GM23338 (cell line): Measurements from ENCODE around the gene DGKB. TPM values are rescaled to one million over a fixed set of nuclear protein-coding genes. Genes with fewer than 3 reads are reported as not detected.

Experiments
- ATAC-seq: fragments of 200-7000 bp; cut with Tn5 transposase; 3 replicates; pipeline ENCODE4 v1.9.1; 2020
- DNase-seq: peaks from one replicate; pipeline ENCODE4 v3.0.0-alpha.2; 2015; ENCODE audit warnings: low spot score
- H2AFZ ChIP-seq: fragments of 200-600 bp; sonication (generic); 2 replicates; pipeline ENCODE4 v1.8.0; 2016; ENCODE audit warnings: antibody characterized with exemption, mild to moderate bottlenecking, moderate library complexity
- H3F3A ChIP-seq: fragments of 200-600 bp; sonication (generic); replicated peaks from 2 replicates; pipeline ENCODE4 v1.8.0; 2017; ENCODE audit warnings: antibody characterized with exemption, mixed run types, low read depth
- H3K27ac ChIP-seq: fragments of 200-600 bp; sonication (generic); 2 replicates; pipeline ENCODE4 v1.6.1; 2016; ENCODE audit warnings: low read depth
- H3K27me3 ChIP-seq: fragments of 200-600 bp; sonication (generic); 2 replicates; pipeline ENCODE4 v1.8.0; 2016; ENCODE audit warnings: mild to moderate bottlenecking, mixed run types, moderate library complexity; ENCODE audit not compliant: insufficient read depth
- H3K36me3 ChIP-seq: fragments of 200-600 bp; sonication (generic); 2 replicates; pipeline ENCODE4 v1.8.0; 2016; ENCODE audit warnings: mild to moderate bottlenecking; ENCODE audit not compliant: insufficient read depth
- H3K4me1 ChIP-seq: fragments of 200-600 bp; sonication (generic); 2 replicates; pipeline ENCODE4 v1.8.0; 2016; ENCODE audit warnings: mild to moderate bottlenecking, moderate library complexity; ENCODE audit not compliant: insufficient read depth
- H3K4me2 ChIP-seq: fragments of 200-600 bp; sonication (generic); 2 replicates; pipeline ENCODE4 v1.7.1; 2017; ENCODE audit warnings: mixed run types
- H3K4me3 ChIP-seq: fragments of 200-600 bp; sonication (generic); 2 replicates; pipeline ENCODE4 v1.6.1; 2016; ENCODE audit warnings: mixed run types
- H3K79me2 ChIP-seq: fragments of 200-600 bp; sonication (generic); replicated peaks from 2 replicates; pipeline ENCODE4 v1.8.0; 2017; ENCODE audit warnings: mild to moderate bottlenecking; ENCODE audit not compliant: insufficient read depth
- H3K9me2 ChIP-seq: fragments of 200-600 bp; sonication (generic); 2 replicates; pipeline ENCODE4 v1.8.0; 2017; ENCODE audit not compliant: insufficient read depth
- H4K20me1 ChIP-seq: fragments of 200-600 bp; sonication (generic); replicated peaks from 2 replicates; pipeline ENCODE4 v1.8.0; 2017; ENCODE audit warnings: mild to moderate bottlenecking; ENCODE audit not compliant: insufficient read depth
- H3K27ac Mint-ChIP-seq: 2 replicates; pipeline ENCODE4 v1.8.0; 2020; ENCODE audit warnings: inconsistent platforms, mild to moderate bottlenecking, moderate library complexity, mixed read lengths
- H3K27me3 Mint-ChIP-seq: 3 replicates; pipeline ENCODE4 v1.8.0; 2022; ENCODE audit warnings: low read depth, mild to moderate bottlenecking, moderate library complexity, mixed read lengths, inconsistent platforms; ENCODE audit not compliant: insufficient read depth, poor library complexity
- H3K36me3 Mint-ChIP-seq: 3 replicates; pipeline ENCODE4 v1.8.0; 2021; ENCODE audit warnings: low read depth, mild to moderate bottlenecking, inconsistent platforms, moderate library complexity, mixed read lengths
- H3K4me1 Mint-ChIP-seq: 3 replicates; pipeline ENCODE4 v1.8.0; 2020; ENCODE audit warnings: mild to moderate bottlenecking, inconsistent platforms, mixed read lengths
- H3K4me3 Mint-ChIP-seq: 3 replicates; pipeline ENCODE4 v1.8.0; 2021; ENCODE audit warnings: moderate library complexity, mild to moderate bottlenecking, inconsistent platforms, mixed read lengths
- H3K9me3 Mint-ChIP-seq: 3 replicates; pipeline ENCODE4 v1.8.0; 2020; ENCODE audit warnings: moderate library complexity, mild to moderate bottlenecking, inconsistent platforms, mixed read lengths
- CREB1 ChIP-seq: fragments of 250-450 bp; sonication (Bioruptor Pico); IDR thresholded peaks from 2 replicates; pipeline ENCODE4 v1.5.0; 2020; ENCODE audit warnings: low read depth, mild to moderate bottlenecking, moderate library complexity
- EZH2 ChIP-seq: fragments of 200-600 bp; sonication (generic); IDR thresholded peaks from one replicate; pipeline ENCODE4 v1.8.0; 2017; ENCODE audit warnings: antibody characterized with exemption, mild to moderate bottlenecking, low read depth; ENCODE audit not compliant: unreplicated experiment
- EZH2phosphoT487 ChIP-seq: fragments of 200-600 bp; sonication (generic); IDR thresholded peaks from one replicate; pipeline ENCODE4 v1.8.1; 2018; ENCODE audit warnings: antibody characterized with exemption; ENCODE audit not compliant: unreplicated experiment
- JUNB ChIP-seq: IDR thresholded peaks from one replicate; pipeline ENCODE4 v1.6.1; 2016; ENCODE audit warnings: antibody characterized with exemption; ENCODE audit not compliant: unreplicated experiment
- NANOG ChIP-seq: IDR thresholded peaks from 2 replicates; pipeline ENCODE4 v1.6.1; 2016; ENCODE audit warnings: antibody characterized with exemption, borderline replicate concordance
- POLR2AphosphoS5 ChIP-seq: IDR thresholded peaks from 2 replicates; pipeline ENCODE4 v1.6.1; 2016; ENCODE audit warnings: antibody characterized with exemption, low read depth
- STAT1 ChIP-seq: IDR thresholded peaks from one replicate; pipeline ENCODE4 v1.6.1; 2016; ENCODE audit warnings: antibody characterized with exemption; ENCODE audit not compliant: unreplicated experiment
- ZNF114 ChIP-seq: fragments of 250-450 bp; sonication (Bioruptor Pico); IDR thresholded peaks from 2 replicates; pipeline ENCODE4 v1.5.0; 2020; ENCODE audit warnings: mild to moderate bottlenecking, moderate library complexity
- ZNF331 ChIP-seq: fragments of 250-450 bp; sonication (Bioruptor Pico); IDR thresholded peaks from 2 replicates; pipeline ENCODE4 v1.5.0; 2020; ENCODE audit warnings: low read depth, mild to moderate bottlenecking, moderate library complexity
- polyA plus RNA-seq: library from polyadenylated mRNA; unstranded; fragments of >200 nt; fragmentation: Nextera tagmentation; extraction: Ambion mirVana; gene quantifications from 2 replicates; pipeline ENCODE4 v1.2.1, GENCODE V29; 2016
- total RNA-seq: library from RNA; depleted of rRNA; stranded (reverse); fragments of >200 nt; shearing (Covaris generic); gene quantifications from 2 replicates; pipeline ENCODE4 v1.2.3, GENCODE V29; 2014
- TF ChIP-seq, protein P1 (sequence below), 2 experiments: fragments of 200-600 bp in 1 of 2; sonication (generic) in 1 of 2; conservative IDR thresholded peaks; 2 replicates each; pipeline versions ENCODE4 v1.5.1 to v1.6.1; 2016 to 2017; ENCODE audit warnings: antibody characterized with exemption in 2 of 2, low read depth in 2 of 2, mild to moderate bottlenecking in 2 of 2, moderate library complexity in 1 of 2
- TF ChIP-seq, protein P2 (sequence below): IDR thresholded peaks from 2 replicates; pipeline ENCODE4 v1.6.1; 2016; ENCODE audit warnings: antibody characterized with exemption
- TF ChIP-seq, protein P3 (sequence below): IDR thresholded peaks from one replicate; pipeline ENCODE4 v1.6.1; 2018; ENCODE audit warnings: antibody characterized with exemption; ENCODE audit not compliant: unreplicated experiment

The DGKB gene
- total and polyA plus RNA-seq, 2 experiments from 2014 or later, result 4.8 to 11.5 TPM

DNA sequence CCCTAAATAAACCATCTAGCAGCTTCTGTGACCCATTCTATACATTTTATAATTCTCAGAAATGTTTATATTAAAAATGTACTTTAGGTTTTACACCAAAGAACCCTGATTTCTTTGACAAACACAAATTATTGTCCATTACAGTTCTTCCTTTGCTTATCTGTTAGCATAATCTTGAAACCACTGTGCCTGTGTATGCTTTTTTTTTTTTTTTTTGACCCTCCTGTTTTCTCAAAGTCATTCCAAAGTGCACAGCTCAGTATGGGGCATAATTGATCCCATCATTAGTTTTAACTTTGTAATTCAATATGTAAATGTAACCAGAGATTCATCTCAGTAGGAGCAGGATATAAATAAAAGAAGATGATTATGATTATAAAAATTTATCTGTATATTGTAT, 229.3 kb downstream of the DGKB start (continued):
- TF ChIP-seq, protein P1, sequence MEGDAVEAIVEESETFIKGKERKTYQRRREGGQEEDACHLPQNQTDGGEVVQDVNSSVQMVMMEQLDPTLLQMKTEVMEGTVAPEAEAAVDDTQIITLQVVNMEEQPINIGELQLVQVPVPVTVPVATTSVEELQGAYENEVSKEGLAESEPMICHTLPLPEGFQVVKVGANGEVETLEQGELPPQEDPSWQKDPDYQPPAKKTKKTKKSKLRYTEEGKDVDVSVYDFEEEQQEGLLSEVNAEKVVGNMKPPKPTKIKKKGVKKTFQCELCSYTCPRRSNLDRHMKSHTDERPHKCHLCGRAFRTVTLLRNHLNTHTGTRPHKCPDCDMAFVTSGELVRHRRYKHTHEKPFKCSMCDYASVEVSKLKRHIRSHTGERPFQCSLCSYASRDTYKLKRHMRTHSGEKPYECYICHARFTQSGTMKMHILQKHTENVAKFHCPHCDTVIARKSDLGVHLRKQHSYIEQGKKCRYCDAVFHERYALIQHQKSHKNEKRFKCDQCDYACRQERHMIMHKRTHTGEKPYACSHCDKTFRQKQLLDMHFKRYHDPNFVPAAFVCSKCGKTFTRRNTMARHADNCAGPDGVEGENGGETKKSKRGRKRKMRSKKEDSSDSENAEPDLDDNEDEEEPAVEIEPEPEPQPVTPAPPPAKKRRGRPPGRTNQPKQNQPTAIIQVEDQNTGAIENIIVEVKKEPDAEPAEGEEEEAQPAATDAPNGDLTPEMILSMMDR (conservative IDR thresholded peaks at IDR 0.05; ENCODE audit: low read depth in 2 of 2), result no peak
- TF ChIP-seq, protein P2, sequence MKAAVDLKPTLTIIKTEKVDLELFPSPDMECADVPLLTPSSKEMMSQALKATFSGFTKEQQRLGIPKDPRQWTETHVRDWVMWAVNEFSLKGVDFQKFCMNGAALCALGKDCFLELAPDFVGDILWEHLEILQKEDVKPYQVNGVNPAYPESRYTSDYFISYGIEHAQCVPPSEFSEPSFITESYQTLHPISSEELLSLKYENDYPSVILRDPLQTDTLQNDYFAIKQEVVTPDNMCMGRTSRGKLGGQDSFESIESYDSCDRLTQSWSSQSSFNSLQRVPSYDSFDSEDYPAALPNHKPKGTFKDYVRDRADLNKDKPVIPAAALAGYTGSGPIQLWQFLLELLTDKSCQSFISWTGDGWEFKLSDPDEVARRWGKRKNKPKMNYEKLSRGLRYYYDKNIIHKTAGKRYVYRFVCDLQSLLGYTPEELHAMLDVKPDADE, result no peak
- no peak for TF ChIP-seq JUNB

DNA sequence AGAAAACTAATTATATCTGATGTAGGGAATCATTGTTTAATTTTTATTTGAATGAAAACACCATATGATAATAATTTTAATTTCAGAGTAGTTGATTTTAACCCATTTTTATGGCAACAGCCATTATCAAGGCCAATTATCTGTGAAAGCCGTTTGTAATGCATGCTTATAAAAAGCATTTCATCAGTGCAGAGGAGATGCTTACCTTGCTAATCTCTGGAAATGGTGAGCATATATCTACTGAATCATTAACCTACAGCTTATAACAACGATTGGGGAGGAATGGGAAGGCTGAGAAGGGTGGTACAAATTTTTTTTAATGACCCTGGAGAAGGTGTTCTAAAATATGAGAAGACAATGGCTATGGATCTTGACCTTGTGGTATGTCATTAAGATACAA, 235.6 kb downstream of the DGKB start:
- H3K27me3 ChIP-seq, result no peaks in the 10 kb centered on the region
- Mint-ChIP-seq H3K27me3 (no peaks in the 10 kb centered on the region), H3K27ac (no peak overlapping the region), H3K9me3 (peaks cover 1% of the 10 kb centered on the region; the same call in 1 of the 3 replicates), H3K4me1 (no peaks in the 10 kb centered on the region), H3K4me3 (no peak overlapping the region), H3K36me3 (peaks cover under 1% of the 10 kb centered on the region; the same call in 1 of the 3 replicates)
- no peak for DNase-seq
- no peak overlapping the region for H3K4me2 ChIP-seq
- no peaks in the 10 kb centered on the region for H3K9me2 ChIP-seq
- H4K20me1 ChIP-seq, result no peaks in the 10 kb centered on the region
- H3K79me2 ChIP-seq, result no peaks in the 10 kb centered on the region
- ATAC-seq, result no peak
- H2AFZ ChIP-seq, result no peak overlapping the region
- H3K4me3 ChIP-seq, result no peak overlapping the region
- H3K36me3 ChIP-seq, result no peaks in the 10 kb centered on the region
- H3F3A ChIP-seq, result no peaks in the 10 kb centered on the region
- H3K27ac ChIP-seq, result no peak overlapping the region
- no peaks in the 10 kb centered on the region for H3K4me1 ChIP-seq
- TF ChIP-seq POLR2AphosphoS5 (no peak), EZH2 (no peak), ZNF114 (no peak), EZH2phosphoT487 (no peak), ZNF331 (CRISPR knock-in tag) (no peak), STAT1 (no peak), NANOG (no peak), JUNB (no peak), CREB1 (CRISPR knock-in tag) (no peak)
- TF ChIP-seq, protein P3, sequence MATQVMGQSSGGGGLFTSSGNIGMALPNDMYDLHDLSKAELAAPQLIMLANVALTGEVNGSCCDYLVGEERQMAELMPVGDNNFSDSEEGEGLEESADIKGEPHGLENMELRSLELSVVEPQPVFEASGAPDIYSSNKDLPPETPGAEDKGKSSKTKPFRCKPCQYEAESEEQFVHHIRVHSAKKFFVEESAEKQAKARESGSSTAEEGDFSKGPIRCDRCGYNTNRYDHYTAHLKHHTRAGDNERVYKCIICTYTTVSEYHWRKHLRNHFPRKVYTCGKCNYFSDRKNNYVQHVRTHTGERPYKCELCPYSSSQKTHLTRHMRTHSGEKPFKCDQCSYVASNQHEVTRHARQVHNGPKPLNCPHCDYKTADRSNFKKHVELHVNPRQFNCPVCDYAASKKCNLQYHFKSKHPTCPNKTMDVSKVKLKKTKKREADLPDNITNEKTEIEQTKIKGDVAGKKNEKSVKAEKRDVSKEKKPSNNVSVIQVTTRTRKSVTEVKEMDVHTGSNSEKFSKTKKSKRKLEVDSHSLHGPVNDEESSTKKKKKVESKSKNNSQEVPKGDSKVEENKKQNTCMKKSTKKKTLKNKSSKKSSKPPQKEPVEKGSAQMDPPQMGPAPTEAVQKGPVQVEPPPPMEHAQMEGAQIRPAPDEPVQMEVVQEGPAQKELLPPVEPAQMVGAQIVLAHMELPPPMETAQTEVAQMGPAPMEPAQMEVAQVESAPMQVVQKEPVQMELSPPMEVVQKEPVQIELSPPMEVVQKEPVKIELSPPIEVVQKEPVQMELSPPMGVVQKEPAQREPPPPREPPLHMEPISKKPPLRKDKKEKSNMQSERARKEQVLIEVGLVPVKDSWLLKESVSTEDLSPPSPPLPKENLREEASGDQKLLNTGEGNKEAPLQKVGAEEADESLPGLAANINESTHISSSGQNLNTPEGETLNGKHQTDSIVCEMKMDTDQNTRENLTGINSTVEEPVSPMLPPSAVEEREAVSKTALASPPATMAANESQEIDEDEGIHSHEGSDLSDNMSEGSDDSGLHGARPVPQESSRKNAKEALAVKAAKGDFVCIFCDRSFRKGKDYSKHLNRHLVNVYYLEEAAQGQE, result no peak
- TF ChIP-seq, protein P1 (conservative IDR thresholded peaks at IDR 0.05; ENCODE audit: low read depth in 2 of 2), result no peak
- TF ChIP-seq, protein P2, result no peak
